ENCODE results near the gene DSC1. TPM values are rescaled to one million over a fixed set of nuclear protein-coding genes. Genes with fewer than 3 reads are reported as not detected.

Gene DSC1
- total and polyA plus RNA-seq, 2 of the 8 experiments (the other 6 are each of a cell fraction or from before 2014, with no cell fraction given): 0.02 TPM; not detected in 1

- no peak overlapping the region for H3K4me2 ChIP-seq (ENCODE audit: insufficient read depth in 1 of 2, low read depth in 2 of 2, low read length in 2 of 2)
- H4K20me1 ChIP-seq (replicated peaks in 1 of 2; ENCODE audit: control insufficient read depth in 1 of 2, insufficient read depth in 2 of 2, low read length in 2 of 2): peaks cover 0 to 5% of the 10 kb centered on the region in 2 experiments
- no peak for FAIRE-seq
- 97 to 100% methylated on average over 1 to 2 of the region's 2 CpGs for WGBS, 2 experiments (ENCODE audit: extremely low coverage in 1 of 2, insufficient coverage in 1 of 2, insufficient read length in 1 of 2, insufficient replicate concordance in 2 of 2, low coverage in 1 of 2, low lambda C conversion rate in 2 of 2, missing lambda C conversion rate in 1 of 2)
- H2BK5ac ChIP-seq (ENCODE audit: low read depth, low read length): no peak overlapping the region
- no peak overlapping the region for H3K4me3 ChIP-seq (ENCODE audit: extremely low read depth in 1 of 4, insufficient read depth in 2 of 4, low read depth in 3 of 4, low read length in 4 of 4)
- no peaks in the 10 kb centered on the region for H3K36me3 ChIP-seq (ENCODE audit: control insufficient read depth in 2 of 4, insufficient read depth in 4 of 4, low read length in 3 of 4)
- H2BK120ac ChIP-seq (replicated peaks; ENCODE audit: low read depth, low read length): no peak overlapping the region
- peaks cover 8% of the 10 kb centered on the region; the same call in 1 of the 2 replicates for H3K23me2 ChIP-seq (ENCODE audit: low read depth, low read length)
- ChIA-PET CTCF (ENCODE audit: partially characterized antibody) (no interaction called here), POLR2A (ENCODE audit: partially characterized antibody) (no interaction called here)
- no peaks in the 10 kb centered on the region for H3K9me3 ChIP-seq (ENCODE audit: insufficient read depth in 2 of 2, low read depth in 1 of 2, low read length in 1 of 2)
- H2BK15ac ChIP-seq (ENCODE audit: low read length): no peak overlapping the region
- no peak overlapping the region for H3K9ac ChIP-seq (replicated peaks in 1 of 4; ENCODE audit: extremely low read depth in 1 of 4, low read depth in 3 of 4, low read length in 3 of 4)
- no peak overlapping the region for H3K14ac ChIP-seq (ENCODE audit: insufficient read length)
- H4K5ac ChIP-seq (ENCODE audit: insufficient read length, low read depth, low read length): no peak overlapping the region
- no peaks in the 10 kb centered on the region for H3K79me1 ChIP-seq (ENCODE audit: low read depth, low read length)
- H2AK5ac ChIP-seq (ENCODE audit: low read depth, low read length): no peak overlapping the region
- no peak overlapping the region for H3K23ac ChIP-seq (ENCODE audit: insufficient read length)
- H3K27ac ChIP-seq (ENCODE audit: low read depth, low read length): no peak overlapping the region
- H3K27me3 ChIP-seq (replicated peaks in 1 of 4; ENCODE audit: control insufficient read depth in 3 of 4, extremely low read depth in 1 of 4, insufficient read depth in 3 of 4, low read length in 3 of 4): no peaks in the 10 kb centered on the region
- H3K18ac ChIP-seq (ENCODE audit: extremely low read depth, low read length): no peak overlapping the region
- H4K8ac ChIP-seq (ENCODE audit: extremely low read depth, insufficient read depth, low read length): no peak overlapping the region
- H3K79me2 ChIP-seq (ENCODE audit: control insufficient read depth in 1 of 2, insufficient read depth in 2 of 2, low read length in 2 of 2): no peaks in the 10 kb centered on the region
- H2AFZ ChIP-seq (ENCODE audit: low read length): no peak overlapping the region
- no peak overlapping the region for H3K56ac ChIP-seq (replicated peaks; ENCODE audit: insufficient read length, low read depth, low read length)
- DNase-seq (ENCODE audit: low read depth in 1 of 2, low spot score in 2 of 2): no peak
- no peak overlapping the region for H4K91ac ChIP-seq (replicated peaks; ENCODE audit: insufficient read length, low read length)
- no peak overlapping the region for H2BK20ac ChIP-seq (ENCODE audit: low read length)
- no peak overlapping the region for H3K4ac ChIP-seq (replicated peaks; ENCODE audit: insufficient read length, low read depth, low read length)
- H3K4me1 ChIP-seq (replicated peaks in 1 of 4; ENCODE audit: control insufficient read depth in 3 of 4, insufficient read depth in 4 of 4, low read length in 3 of 4): peaks cover 0 to 5% (median 0%) of the 10 kb centered on the region in 4 experiments; a peak in 1 of 7 replicates
- no peak overlapping the region for H2BK12ac ChIP-seq (ENCODE audit: low read depth, low read length)
- TF ChIP-seq HDAC2 (IDR thresholded peaks at IDR 0.05; ENCODE audit: borderline replicate concordance in 1 of 2, low read depth in 2 of 2, low read length in 2 of 2) (no peak), CBX8 (IDR thresholded peaks at IDR 0.05; ENCODE audit: borderline replicate concordance, low read depth, low read length) (no peak), TBP (IDR thresholded peaks at IDR 0.05; ENCODE audit: low read depth, low read length) (no peak), MAFK (IDR thresholded peaks at IDR 0.05; ENCODE audit: low read depth, low read length) (no peak), CTBP2 (IDR thresholded peaks at IDR 0.05; ENCODE audit: borderline replicate concordance, insufficient read depth, insufficient read length, low read length) (no peak), ZNF274 (IDR thresholded peaks at IDR 0.05; ENCODE audit: borderline replicate concordance, extremely low read depth, low read length) (no peak), HDAC6 (IDR thresholded peaks at IDR 0.05; ENCODE audit: low read depth, low read length) (no peak), CREB1 (IDR thresholded peaks at IDR 0.05) (no peak), SP4 (IDR thresholded peaks at IDR 0.05; ENCODE audit: low read length) (no peak), ASH2L (IDR thresholded peaks at IDR 0.05; ENCODE audit: low read length) (no peak), JUND (IDR thresholded peaks at IDR 0.05; ENCODE audit: low read length) (no peak), JUN (IDR thresholded peaks at IDR 0.05; ENCODE audit: low read depth, low read length) (no peak)
- TF ChIP-seq, protein P1, sequence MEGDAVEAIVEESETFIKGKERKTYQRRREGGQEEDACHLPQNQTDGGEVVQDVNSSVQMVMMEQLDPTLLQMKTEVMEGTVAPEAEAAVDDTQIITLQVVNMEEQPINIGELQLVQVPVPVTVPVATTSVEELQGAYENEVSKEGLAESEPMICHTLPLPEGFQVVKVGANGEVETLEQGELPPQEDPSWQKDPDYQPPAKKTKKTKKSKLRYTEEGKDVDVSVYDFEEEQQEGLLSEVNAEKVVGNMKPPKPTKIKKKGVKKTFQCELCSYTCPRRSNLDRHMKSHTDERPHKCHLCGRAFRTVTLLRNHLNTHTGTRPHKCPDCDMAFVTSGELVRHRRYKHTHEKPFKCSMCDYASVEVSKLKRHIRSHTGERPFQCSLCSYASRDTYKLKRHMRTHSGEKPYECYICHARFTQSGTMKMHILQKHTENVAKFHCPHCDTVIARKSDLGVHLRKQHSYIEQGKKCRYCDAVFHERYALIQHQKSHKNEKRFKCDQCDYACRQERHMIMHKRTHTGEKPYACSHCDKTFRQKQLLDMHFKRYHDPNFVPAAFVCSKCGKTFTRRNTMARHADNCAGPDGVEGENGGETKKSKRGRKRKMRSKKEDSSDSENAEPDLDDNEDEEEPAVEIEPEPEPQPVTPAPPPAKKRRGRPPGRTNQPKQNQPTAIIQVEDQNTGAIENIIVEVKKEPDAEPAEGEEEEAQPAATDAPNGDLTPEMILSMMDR (IDR thresholded peaks at IDR 0.05; ENCODE audit: control extremely low read depth in 1 of 3, insufficient read depth in 1 of 3, low read depth in 1 of 3, low read length in 3 of 3): no peak
Measured at GRCh38 chr18:31154181-31154580, 8.5 kb downstream of the DSC1 start.
